Measurements from ENCODE around the gene IGF2. TPM values are rescaled to one million over a fixed set of nuclear protein-coding genes. Genes with fewer than 3 reads are reported as not detected.

Gene IGF2
- total and polyA plus RNA-seq, 2 donors (not counting 3 experiments of a cell fraction or from before 2014, with no cell fraction given), result 5.7 to 21.0 TPM

- Histone ChIP-seq H3K27ac (ENCODE audit: insufficient read depth, low read depth, low read length) (no peak overlapping the region), H3K9me3 (replicated peaks; ENCODE audit: control insufficient read depth, insufficient read depth, low read length) (no peaks in the 10 kb centered on the region), H3K4me1 (ENCODE audit: control insufficient read depth, extremely low read depth, insufficient read depth, low read length) (no peaks in the 10 kb centered on the region), H3K9ac (replicated peaks; ENCODE audit: extremely low read depth, insufficient read depth, low read length) (no peak overlapping the region), H3K9me1 (replicated peaks; ENCODE audit: control insufficient read depth, extremely low read depth, insufficient read depth, low read length) (no peaks in the 10 kb centered on the region), H2AFZ (ENCODE audit: low read depth, low read length) (no peak overlapping the region), H3K4me2 (ENCODE audit: insufficient read depth, low read length) (no peak overlapping the region), H3K79me2 (ENCODE audit: control insufficient read depth, insufficient read depth, low read length) (no peaks in the 10 kb centered on the region), H3K36me3 (ENCODE audit: control insufficient read depth in 2 of 2, extremely low read depth in 1 of 2, insufficient read depth in 2 of 2, low read length in 2 of 2) (no peaks in the 10 kb centered on the region), H3K4me3 (replicated peaks in 1 of 3; ENCODE audit: insufficient read depth in 1 of 3, low read depth in 1 of 3, low read length in 3 of 3) (no peak overlapping the region), H4K20me1 (replicated peaks; ENCODE audit: control insufficient read depth, extremely low read depth, insufficient read depth, low read length) (no peaks in the 10 kb centered on the region), H3K27me3 (ENCODE audit: control insufficient read depth in 2 of 2, insufficient read depth in 2 of 2, low read length in 2 of 2) (peaks cover 0 to 2% of the 10 kb centered on the region in 2 experiments)
- TSS peak; percentile 61 for BruUV-seq (replicated peaks)
- dilution Hi-C loops (cut with MboI; ENCODE audit: extremely low pct_ligation_motif_present, low sequenced_read_pairs), result no loop called here
- ChIA-PET CTCF (no interaction called here), POLR2A (no interaction called here)
- DNase-seq (ENCODE audit: low read depth, low spot score) (no peak), FAIRE-seq (no peak)
- intact Hi-C loops (cut with micrococcal nuclease), result no loop called here
- TF ChIP-seq FOS (IDR thresholded peaks at IDR 0.05; ENCODE audit: borderline replicate concordance, insufficient read depth, low read length) (no peak), GATA2 (IDR thresholded peaks at IDR 0.05; ENCODE audit: insufficient read depth, insufficient read length, low read depth, low read length) (no peak), MYC (IDR thresholded peaks at IDR 0.05; ENCODE audit: low read depth, low read length) (no peak), JUN (IDR thresholded peaks at IDR 0.05; ENCODE audit: borderline replicate concordance, insufficient read depth, insufficient read length, low read depth) (no peak), EZH2 (IDR thresholded peaks at IDR 0.05; ENCODE audit: borderline replicate concordance, low read depth, low read length, severe bottlenecking) (no peak), POLR2A (IDR thresholded peaks at IDR 0.05; ENCODE audit: low read depth, low read length) (no peak)
Observed at GRCh38 chr11:2131371-2132236, 7.6 kb downstream of the IGF2 start.

- ChIA-PET POLR2A (no interaction called here), CTCF (no interaction called here)
- dilution Hi-C loops (cut with MboI; ENCODE audit: extremely low pct_ligation_motif_present, low sequenced_read_pairs), result no loop called here
- DNase-seq (ENCODE audit: low read depth, low spot score) (no peak), FAIRE-seq (no peak)
- no peak overlapping the region for H3K9ac ChIP-seq (replicated peaks; ENCODE audit: extremely low read depth, insufficient read depth, low read length)
- no peak overlapping the region for H3K4me2 ChIP-seq (ENCODE audit: insufficient read depth, low read length)
- no peak overlapping the region for H3K27ac ChIP-seq (ENCODE audit: insufficient read depth, low read depth, low read length)
- no peaks in the 10 kb centered on the region for H3K79me2 ChIP-seq (ENCODE audit: control insufficient read depth, insufficient read depth, low read length)
- no peak overlapping the region for H3K4me3 ChIP-seq (replicated peaks in 1 of 3; ENCODE audit: insufficient read depth in 1 of 3, low read depth in 1 of 3, low read length in 3 of 3)
- H4K20me1 ChIP-seq (replicated peaks; ENCODE audit: control insufficient read depth, extremely low read depth, insufficient read depth, low read length), result no peaks in the 10 kb centered on the region
- TF ChIP-seq POLR2AphosphoS5 (IDR thresholded peaks at IDR 0.05; ENCODE audit: insufficient read depth, low read depth, low read length), result no peak
- no peaks in the 10 kb centered on the region for H3K4me1 ChIP-seq (ENCODE audit: control insufficient read depth, extremely low read depth, insufficient read depth, low read length)
- H3K36me3 ChIP-seq (ENCODE audit: control insufficient read depth in 2 of 2, extremely low read depth in 1 of 2, insufficient read depth in 2 of 2, low read length in 2 of 2), result no peaks in the 10 kb centered on the region
- no peaks in the 10 kb centered on the region for H3K9me1 ChIP-seq (replicated peaks; ENCODE audit: control insufficient read depth, extremely low read depth, insufficient read depth, low read length)
- H3K9me3 ChIP-seq (replicated peaks; ENCODE audit: control insufficient read depth, insufficient read depth, low read length), result no peaks in the 10 kb centered on the region
- no peak overlapping the region for H2AFZ ChIP-seq (ENCODE audit: low read depth, low read length)
- intact Hi-C loops (cut with micrococcal nuclease), result no loop called here
- BruUV-seq (replicated peaks), result no TSS peak
- H3K27me3 ChIP-seq (ENCODE audit: control insufficient read depth in 2 of 2, insufficient read depth in 2 of 2, low read length in 2 of 2), result peaks cover 0 to 2% of the 10 kb centered on the region in 2 experiments
Observed at GRCh38 chr11:2130881-2131352, 8.3 kb downstream of the IGF2 start.
